HepG2 (cell line): ENCODE data around the gene COQ8B. TPM values are rescaled to one million over a fixed set of nuclear protein-coding genes. Genes with fewer than 3 reads are reported as not detected.

Experiments used
- ATAC-seq: fragments of 200-7000 bp; cut with Tn5 transposase; 3 replicates; pipeline ENCODE4 v1.9.1; 2020; ENCODE audit warnings: mild to moderate bottlenecking, moderate library complexity
- BruUV-seq: library from RNA; stranded (reverse); fragments of 400-500 nt; replicated peaks from 2 replicates; lab custom pipeline; 2021; lab: Mats Ljungman, UMichigan
- CTCF ChIA-PET: fragments of 300-600 bp; formaldehyde crosslinking; extraction: SDS; loops from one replicate; lab custom pipeline; 2021; ENCODE audit warnings: low total read pairs, inconsistent platforms, low intra/inter-chr PET ratio; lab: Yijun Ruan, JAX
- POLR2A ChIA-PET: fragments of 350-600 bp; sonication (Branson Sonifier 250); formaldehyde crosslinking; loops from one replicate; lab custom pipeline; 2020; ENCODE audit warnings: antibody characterized with exemption, inconsistent platforms; lab: Yijun Ruan, JAX
- DNase-seq: peaks from one replicate; pipeline ENCODE4 v3.0.0-alpha.2; 2015; ENCODE audit warnings: low spot score
- FAIRE-seq: peaks from 3 replicates; lab custom pipeline; 2011; peaks lifted over from hg19 to GRCh38; lab: Jason Lieb, UNC
- H2AFZ ChIP-seq: one replicate; pipeline ENCODE4 v1.6.1; 2011; ENCODE audit warnings: low read length, inconsistent platforms
- H3K27ac ChIP-seq: fragments of 300-600 bp; 3 replicates; pipeline ENCODE4 v1.8.0; 2011; ENCODE audit warnings: mixed run types, mild to moderate bottlenecking, mixed read lengths, low read length, inconsistent platforms; ENCODE audit not compliant: insufficient read depth; ENCODE audit errors: extremely low read length
- H3K27me3 ChIP-seq, 2 experiments: fragments of 200-600 bp in 1 of 2; 2 replicates in 1 of 2; 3 replicates in 1 of 2; pipeline versions ENCODE4 v1.6.0 to v1.8.0; 2011; ENCODE audit warnings: low read length in 2 of 2, mild to moderate bottlenecking in 2 of 2, moderate library complexity in 2 of 2, inconsistent platforms in 1 of 2; ENCODE audit not compliant: insufficient read depth in 2 of 2, control insufficient read depth in 1 of 2
- H3K36me3 ChIP-seq, 2 experiments: fragments of 200-600 bp in 1 of 2; replicated peaks in 1 of 2; 2 replicates in 1 of 2; 3 replicates in 1 of 2; pipeline versions ENCODE4 v1.5.1 to v1.8.0; 2011; ENCODE audit warnings: low read length in 2 of 2, inconsistent platforms in 1 of 2; ENCODE audit not compliant: insufficient read depth in 2 of 2, control insufficient read depth in 1 of 2
- H3K4me1 ChIP-seq: 2 replicates; pipeline ENCODE4 v1.5.1; 2012; ENCODE audit warnings: low read length, inconsistent platforms; ENCODE audit not compliant: insufficient read depth
- H3K4me2 ChIP-seq: 2 replicates; pipeline ENCODE4 v1.6.0; 2011; ENCODE audit warnings: low read depth, low read length, inconsistent platforms
- H3K4me3 ChIP-seq, 3 experiments: fragments of 200-600 bp in 1 of 3; sonication (generic), shearing (Covaris generic) in 1 of 3; replicated peaks in 1 of 3; 2 replicates each; pipeline ENCODE4 v1.5.1; 2011 to 2016; ENCODE audit warnings: low read length in 3 of 3, inconsistent platforms in 2 of 3, low read depth in 2 of 3, mild to moderate bottlenecking in 2 of 3, control low read depth in 1 of 3, mixed read lengths in 1 of 3; ENCODE audit not compliant: insufficient read depth in 1 of 3
- H3K79me2 ChIP-seq: one replicate; pipeline ENCODE4 v1.6.1; 2011; ENCODE audit warnings: low read length, inconsistent platforms; ENCODE audit not compliant: insufficient read depth
- H3K9ac ChIP-seq: 2 replicates; pipeline ENCODE4 v1.6.0; 2011; ENCODE audit warnings: mild to moderate bottlenecking, low read depth, low read length, inconsistent platforms; ENCODE audit not compliant: insufficient read depth
- H3K9me3 ChIP-seq: 2 replicates; pipeline ENCODE4 v1.5.1; 2012; ENCODE audit warnings: mild to moderate bottlenecking, low read length
- H4K20me1 ChIP-seq: 2 replicates; pipeline ENCODE4 v1.6.0; 2011; ENCODE audit warnings: inconsistent platforms, mild to moderate bottlenecking, low read length, moderate library complexity; ENCODE audit not compliant: insufficient read depth
- AHR ChIP-seq: IDR thresholded peaks from 2 replicates; pipeline ENCODE4 v1.6.1; 2018; ENCODE audit warnings: missing genetic modification reagents, missing compliant biosample characterization
- ARNT2 ChIP-seq: sonication (generic); formaldehyde crosslinking; IDR thresholded peaks from 2 replicates; pipeline ENCODE4 v1.8.0; 2022; ENCODE audit warnings: mild to moderate bottlenecking, low read depth, missing genetic modification reagents, moderate library complexity
- BATF2 ChIP-seq: sonication (generic); formaldehyde crosslinking; IDR thresholded peaks from 2 replicates; pipeline ENCODE4 v1.8.0; 2022; ENCODE audit warnings: mild to moderate bottlenecking, missing genetic modification reagents, moderate library complexity
- CSRNP1 ChIP-seq: sonication (generic); formaldehyde crosslinking; IDR thresholded peaks from 2 replicates; pipeline ENCODE4 v1.8.1; 2023; ENCODE audit warnings: mild to moderate bottlenecking, missing genetic modification reagents
- DPF2 ChIP-seq: sonication (generic); formaldehyde crosslinking; IDR thresholded peaks from 2 replicates; pipeline ENCODE4 v1.4.0; 2020; ENCODE audit warnings: mild to moderate bottlenecking, low read depth, missing genetic modification reagents, borderline replicate concordance
- ELF4 ChIP-seq: sonication (generic); formaldehyde crosslinking; IDR thresholded peaks from 2 replicates; pipeline ENCODE4 v1.5.0; 2020; ENCODE audit warnings: missing genetic modification reagents, mild to moderate bottlenecking, moderate library complexity, borderline replicate concordance
- GABPB1 ChIP-seq: IDR thresholded peaks from 2 replicates; pipeline ENCODE4 v1.6.1; 2016; ENCODE audit warnings: mild to moderate bottlenecking, missing genetic modification reagents, moderate library complexity, missing compliant biosample characterization
- HNF1B ChIP-seq: sonication (generic); formaldehyde crosslinking; IDR thresholded peaks from 2 replicates; pipeline ENCODE4 v1.5.1; 2020; ENCODE audit warnings: mild to moderate bottlenecking, moderate library complexity, missing genetic modification reagents
- MAZ ChIP-seq, 2 experiments: sonication (generic) in 1 of 2; formaldehyde crosslinking in 1 of 2; IDR thresholded peaks; 2 replicates each; pipeline versions ENCODE4 v1.5.0 to v1.6.1; 2012 to 2020; ENCODE audit warnings: low read depth in 2 of 2, mild to moderate bottlenecking in 2 of 2, borderline replicate concordance in 1 of 2, improper control_type of control experiment in 1 of 2, low read length in 1 of 2, missing genetic modification reagents in 1 of 2, moderate library complexity in 1 of 2
- RFX1 ChIP-seq: fragments of 450-650 bp; IDR thresholded peaks from 2 replicates; pipeline ENCODE4 v1.6.1; 2017
- SAFB2 ChIP-seq: sonication (generic); formaldehyde crosslinking; IDR thresholded peaks from 2 replicates; pipeline ENCODE4 v1.5.1; 2020; ENCODE audit warnings: missing genetic modification reagents, low read depth, mild to moderate bottlenecking, borderline replicate concordance
- SIN3A ChIP-seq: IDR thresholded peaks from 2 replicates; pipeline ENCODE4 v1.6.1; 2011; ENCODE audit warnings: low read depth, mild to moderate bottlenecking, control low read depth, low read length, borderline replicate concordance
- ZFP90 ChIP-seq: sonication (generic); formaldehyde crosslinking; IDR thresholded peaks from 2 replicates; pipeline ENCODE4 v1.8.0; 2022; ENCODE audit warnings: missing genetic modification reagents, mild to moderate bottlenecking, inconsistent platforms, borderline replicate concordance
- ZNF577 ChIP-seq: sonication (generic); formaldehyde crosslinking; IDR thresholded peaks from 2 replicates; pipeline ENCODE4 v1.4.0; 2020; ENCODE audit warnings: mild to moderate bottlenecking, low read depth, missing genetic modification reagents, borderline replicate concordance
- ZNF652 ChIP-seq: IDR thresholded peaks from 2 replicates; pipeline ENCODE4 v1.6.1; 2016; ENCODE audit warnings: low read depth, borderline replicate concordance
- ZNF678 ChIP-seq: sonication (generic); formaldehyde crosslinking; IDR thresholded peaks from 2 replicates; pipeline ENCODE4 v1.4.0; 2020; ENCODE audit warnings: mild to moderate bottlenecking, missing genetic modification reagents
- ZNF746 ChIP-seq: sonication (generic); formaldehyde crosslinking; IDR thresholded peaks from 2 replicates; pipeline ENCODE4 v1.8.0; 2022; ENCODE audit warnings: mild to moderate bottlenecking, missing genetic modification reagents
- ZNF747 ChIP-seq: sonication (generic); formaldehyde crosslinking; IDR thresholded peaks from 2 replicates; pipeline ENCODE4 v1.8.1; 2023; ENCODE audit warnings: missing genetic modification reagents, mild to moderate bottlenecking, borderline replicate concordance
- WGBS: methylation state at CpG from one replicate; pipeline ENCODE4 v1.1.6; 2017; ENCODE audit warnings: low lambda C conversion rate; 5-methylcytosine and 5-hydroxymethylcytosine counted together
- in situ Hi-C: cut with HindIII; loops from 2 replicates; pipeline ENCODE4 v1.10.0; 2017; ENCODE audit warnings: low pct_unique_long_range_greater_than_20kb; ENCODE audit not compliant: extremely low pct_ligation_motif_present
- intact Hi-C: fragments of 100-400 bp; cut with micrococcal nuclease; formaldehyde crosslinking; loops from one replicate; pipeline ENCODE4 v1.10.0; 2022; ENCODE audit not compliant: unreplicated experiment
- polyA plus RNA-seq, 8 experiments: library from polyadenylated mRNA; depleted of rRNA in 3 of 8; stranded (reverse) in 7 of 8; unstranded in 1 of 8; fragments of >200 nt; fragmentation: Illumina TruSeq in 4 of 8; extraction: Trizol in 4 of 8; gene quantifications; 2 replicates each; pipeline versions ENCODE4 v1.2.1 to v1.2.3, GENCODE V29; 2011 to 2016; ENCODE audit warnings: low read depth in 4 of 8, missing spikeins in 1 of 8, mixed read lengths in 1 of 8; ENCODE audit not compliant: insufficient read depth in 1 of 8
- total RNA-seq, 5 experiments: library from RNA; depleted of rRNA; stranded (reverse); fragments of >200 nt; fragmentation: Illumina TruSeq; extraction: Trizol; gene quantifications; 2 replicates each; pipeline ENCODE4 v1.2.3, GENCODE V29; 2016; ENCODE audit warnings: low read depth in 1 of 5

The COQ8B gene
- total and polyA plus RNA-seq, 2 of the 13 experiments (the other 11 are each of a cell fraction or from before 2014, with no cell fraction given): 12.3 to 17.2 TPM

- in situ Hi-C loops (loop anchor here (5.0 kb wide), 1 partner anchor 38 kb away; the partner anchor contains the start of genes ACTMAP and SNRPA), intact Hi-C loops (loop anchor here (5.0 kb wide), 1 partner anchor 93 kb away; no protein-coding TSS in a partner anchor)
- DNase-seq: peak; percentile 81
- peak; percentile 64 for FAIRE-seq
- Histone ChIP-seq H3K27me3 (no peaks in the 10 kb centered on the region; a peak in 1 of 5 replicates), H3K4me1 (peaks cover 24% of the 10 kb centered on the region), H3K9me3 (no peaks in the 10 kb centered on the region), H3K9ac (peak overlapping the region; percentile 96), H4K20me1 (0 out of 2 replicates have a peak, but pooled peaks cover 4% of the 10 kb centered on the region), H3K36me3 (peaks cover 2 to 4% of the 10 kb centered on the region in 2 experiments; a peak in 3 of 5 replicates), H2AFZ (no peak overlapping the region), H3K79me2 (peaks cover 24% of the 10 kb centered on the region), H3K4me2 (peak overlapping the region; percentile 94), H3K27ac (peak overlapping the region; percentile 95), H3K4me3 (peak overlapping the region; percentile 90 to 99 (median 92))
- ChIA-PET POLR2A (interaction anchor here (1.0 kb wide), 1 partner anchor 63 kb away, joined by 6 read pairs; the partner anchor contains the start of gene RAB4B), CTCF (no interaction called here)
- ATAC-seq: peak; percentile 81
- WGBS: 7% methylated on average over 26 of the region's 31 CpGs
- BruUV-seq: no TSS peak
- TF ChIP-seq CSRNP1 (CRISPR knock-in tag) (no peak), ELF4 (CRISPR knock-in tag) (peak; percentile 66; the same call in 1 of the 2 replicates), MAZ (IDR thresholded peaks at IDR 0.05; ENCODE audit: borderline replicate concordance, low read depth, low read length) (no peak), MAZ (CRISPR knock-in tag; IDR thresholded peaks at IDR 0.05; ENCODE audit: low read depth) (peak; percentile 71), ZNF652 (CRISPR knock-in tag) (peak; percentile 34; the same call in 1 of the 2 replicates), HNF1B (CRISPR knock-in tag) (0 out of 2 replicates have a peak, but pooled peaks have one; percentile 9), BATF2 (CRISPR knock-in tag) (no peak), ZNF747 (CRISPR knock-in tag) (0 out of 2 replicates have a peak, but pooled peaks have one; percentile 14), ZFP90 (CRISPR knock-in tag) (peak; percentile 49; the same call in 1 of the 2 replicates), ARNT2 (CRISPR knock-in tag) (no peak), SAFB2 (no peak), GABPB1 (CRISPR knock-in tag) (peak; percentile 85), SIN3A (peak; percentile 45; the same call in 1 of the 2 replicates), RFX1 (peak; percentile 59; the same call in 1 of the 2 replicates), ZNF746 (CRISPR knock-in tag) (no peak), AHR (no peak), ZNF577 (CRISPR knock-in tag) (no peak), ZNF678 (CRISPR knock-in tag) (no peak), DPF2 (no peak)
Observed at GRCh38 chr19:40714441-40715299, 2.0 kb downstream of the COQ8B start.
